Tibial nerve (tissue), 4 donors: ENCODE data around the gene SPTB.

Experiments
- EP300 ChIP-seq, 2 donors: sonication (generic); formaldehyde crosslinking; IDR thresholded peaks; one replicate each; pipeline ENCODE4 v1.6.1; 2017; ENCODE audit warnings: antibody characterized with exemption in 2 of 2, mild to moderate bottlenecking in 1 of 2
- TF ChIP-seq, protein P1 (sequence below), 5 experiments: fragments of 200-600 bp in 3 of 5; fragments of 450-650 bp in 2 of 5; sonication (generic) in 3 of 5; IDR thresholded peaks; one replicate each; pipeline ENCODE4 v1.5.1; 2016 to 2019; ENCODE audit warnings: antibody characterized with exemption in 5 of 5, mild to moderate bottlenecking in 3 of 5, moderate library complexity in 2 of 5

DNA sequence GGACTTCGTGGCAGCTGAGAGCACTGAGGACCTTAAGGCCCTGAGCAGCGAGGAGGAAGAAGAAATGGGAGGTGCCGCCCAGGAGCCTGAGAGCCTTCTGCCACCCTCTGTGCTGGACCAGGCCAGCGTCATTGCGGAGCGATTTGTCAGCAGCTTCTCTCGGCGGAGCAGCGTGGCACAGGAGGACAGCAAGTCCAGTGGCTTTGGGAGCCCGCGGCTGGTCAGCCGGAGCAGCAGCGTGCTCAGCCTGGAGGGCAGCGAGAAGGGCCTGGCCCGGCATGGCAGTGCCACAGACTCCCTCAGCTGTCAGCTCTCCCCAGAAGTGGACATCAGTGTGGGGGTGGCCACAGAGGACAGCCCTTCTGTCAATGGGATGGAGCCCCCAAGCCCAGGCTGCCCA, 138.5 kb downstream of the SPTB start:
- TF ChIP-seq, protein P1, sequence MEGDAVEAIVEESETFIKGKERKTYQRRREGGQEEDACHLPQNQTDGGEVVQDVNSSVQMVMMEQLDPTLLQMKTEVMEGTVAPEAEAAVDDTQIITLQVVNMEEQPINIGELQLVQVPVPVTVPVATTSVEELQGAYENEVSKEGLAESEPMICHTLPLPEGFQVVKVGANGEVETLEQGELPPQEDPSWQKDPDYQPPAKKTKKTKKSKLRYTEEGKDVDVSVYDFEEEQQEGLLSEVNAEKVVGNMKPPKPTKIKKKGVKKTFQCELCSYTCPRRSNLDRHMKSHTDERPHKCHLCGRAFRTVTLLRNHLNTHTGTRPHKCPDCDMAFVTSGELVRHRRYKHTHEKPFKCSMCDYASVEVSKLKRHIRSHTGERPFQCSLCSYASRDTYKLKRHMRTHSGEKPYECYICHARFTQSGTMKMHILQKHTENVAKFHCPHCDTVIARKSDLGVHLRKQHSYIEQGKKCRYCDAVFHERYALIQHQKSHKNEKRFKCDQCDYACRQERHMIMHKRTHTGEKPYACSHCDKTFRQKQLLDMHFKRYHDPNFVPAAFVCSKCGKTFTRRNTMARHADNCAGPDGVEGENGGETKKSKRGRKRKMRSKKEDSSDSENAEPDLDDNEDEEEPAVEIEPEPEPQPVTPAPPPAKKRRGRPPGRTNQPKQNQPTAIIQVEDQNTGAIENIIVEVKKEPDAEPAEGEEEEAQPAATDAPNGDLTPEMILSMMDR (IDR thresholded peaks at IDR 0.05): no peak
- TF ChIP-seq EP300 (IDR thresholded peaks at IDR 0.05): no peak
